Activated naive CD4-positive, alpha-beta T cell treated with anti-CD3 and anti-CD28 coated beads for 36 hours (primary cell): ENCODE measurements around the gene QRFP. TPM values are rescaled to one million over a fixed set of nuclear protein-coding genes. Genes with fewer than 3 reads are reported as not detected.

Experiments used
- CTCF ChIA-PET: fragments of 350-600 bp; sonication (Branson Sonifier 250); formaldehyde crosslinking; loops from one replicate; lab custom pipeline; 2021; ENCODE audit warnings: antibody characterized with exemption; lab: Charles Lee
- DNase-seq: peaks from one replicate; pipeline ENCODE4 v3.0.0-alpha.2; 2020
- H3K27ac Mint-ChIP-seq: one replicate; pipeline ENCODE4 v1.8.0; 2021; ENCODE audit warnings: mild to moderate bottlenecking, mixed read lengths
- H3K27me3 Mint-ChIP-seq: one replicate; pipeline ENCODE4 v1.8.0; 2021; ENCODE audit warnings: low read depth, mixed read lengths
- H3K36me3 Mint-ChIP-seq: one replicate; pipeline ENCODE4 v1.8.0; 2021; ENCODE audit warnings: low read depth, mixed read lengths
- H3K4me1 Mint-ChIP-seq: one replicate; pipeline ENCODE4 v1.8.0; 2021; ENCODE audit warnings: low read depth, mixed read lengths
- H3K4me3 Mint-ChIP-seq: one replicate; pipeline ENCODE4 v1.8.0; 2021; ENCODE audit warnings: mild to moderate bottlenecking, moderate library complexity, mixed read lengths
- H3K9me3 Mint-ChIP-seq: one replicate; pipeline ENCODE4 v1.8.0; 2021; ENCODE audit warnings: mixed read lengths
- intact Hi-C: fragments of 100-400 bp; cut with micrococcal nuclease; formaldehyde crosslinking; loops from one replicate; pipeline ENCODE4 v1.15.1; 2023
- total RNA-seq, 2 experiments: library from RNA; stranded (reverse); gene quantifications; one replicate each; pipeline ENCODE4 v1.2.3, GENCODE V29; 2021

QRFP gene
- total RNA-seq, 2 experiments from 2014 or later = not detected

DNA sequence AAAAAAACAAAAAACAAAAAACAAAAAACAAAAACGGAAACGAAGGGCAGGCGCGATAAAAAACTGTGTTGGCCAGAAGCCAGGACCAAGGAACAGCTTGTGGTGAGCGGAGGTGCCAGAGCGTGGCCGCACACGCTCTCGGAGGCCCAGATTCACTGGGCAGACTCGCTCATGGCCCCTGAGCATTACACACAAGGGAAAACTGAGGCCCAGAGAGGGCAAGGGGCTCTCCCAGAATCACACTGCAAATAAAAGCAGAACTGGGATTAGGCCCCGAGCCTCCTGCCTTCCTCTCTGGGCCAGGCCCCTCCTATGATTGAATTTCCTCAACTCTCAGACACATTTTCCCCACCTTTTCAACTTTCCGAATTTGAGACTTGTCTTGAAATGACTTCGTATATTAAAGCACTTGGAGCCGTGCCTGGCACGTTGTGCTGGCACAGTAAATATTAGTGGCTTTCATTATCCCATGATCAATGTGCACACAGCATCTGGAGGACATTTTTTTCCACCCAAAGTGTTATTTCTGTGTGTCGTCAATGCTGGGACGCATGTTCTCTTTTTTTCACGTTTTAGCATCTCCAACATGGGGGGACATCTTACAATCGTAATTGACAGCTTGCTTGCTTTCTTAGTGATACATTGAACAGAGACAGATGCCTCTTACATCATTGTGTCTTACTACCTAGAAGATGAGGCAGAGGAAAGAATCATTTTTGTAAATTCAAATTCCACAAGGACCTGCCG lies 35.1 kb upstream of the QRFP start:
- no peaks in the 10 kb centered on the region for H3K4me1 Mint-ChIP-seq
- H3K9me3 Mint-ChIP-seq = no peaks in the 10 kb centered on the region
- no peaks in the 10 kb centered on the region for H3K36me3 Mint-ChIP-seq
- H3K27ac Mint-ChIP-seq = no peak overlapping the region
- intact Hi-C loops = no loop called here
- H3K27me3 Mint-ChIP-seq = peaks cover 33% of the 10 kb centered on the region
- DNase-seq = no peak
- no peak overlapping the region for H3K4me3 Mint-ChIP-seq
- CTCF ChIA-PET = no interaction called here

DNA sequence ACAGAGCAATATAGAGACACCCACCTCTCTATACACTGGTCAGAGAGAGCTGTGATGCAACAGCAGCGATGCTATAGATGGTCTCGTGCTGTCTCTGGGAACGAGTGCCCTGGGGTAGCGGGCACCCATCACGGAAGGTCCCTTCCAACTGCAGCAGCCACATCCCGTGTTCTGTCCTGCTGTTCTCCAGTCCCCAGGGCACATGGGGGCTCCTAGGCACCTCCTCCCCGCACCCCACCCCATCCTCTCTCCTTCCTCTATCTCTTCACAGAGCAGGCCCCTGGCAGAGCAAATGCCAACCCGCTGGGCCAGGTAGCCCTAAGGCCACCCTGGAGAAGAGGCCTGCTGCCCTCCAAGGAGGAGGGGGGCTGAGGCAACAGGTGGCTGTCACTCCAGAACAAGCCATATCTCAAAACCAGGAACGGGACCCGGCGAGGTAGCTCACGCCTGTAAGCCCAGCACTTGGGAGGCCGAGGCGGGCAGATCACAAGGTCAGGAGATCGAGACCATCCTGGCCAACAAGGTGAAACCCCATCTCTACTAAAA lies 34.3 kb upstream of the QRFP start:
- no peak for DNase-seq
- no peaks in the 10 kb centered on the region for H3K4me1 Mint-ChIP-seq
- peaks cover 27% of the 10 kb centered on the region for H3K27me3 Mint-ChIP-seq
- H3K27ac Mint-ChIP-seq = no peak overlapping the region
- CTCF ChIA-PET = no interaction called here
- no peak overlapping the region for H3K4me3 Mint-ChIP-seq
- no peaks in the 10 kb centered on the region for H3K36me3 Mint-ChIP-seq
- H3K9me3 Mint-ChIP-seq = no peaks in the 10 kb centered on the region
- intact Hi-C loops = no loop called here

DNA sequence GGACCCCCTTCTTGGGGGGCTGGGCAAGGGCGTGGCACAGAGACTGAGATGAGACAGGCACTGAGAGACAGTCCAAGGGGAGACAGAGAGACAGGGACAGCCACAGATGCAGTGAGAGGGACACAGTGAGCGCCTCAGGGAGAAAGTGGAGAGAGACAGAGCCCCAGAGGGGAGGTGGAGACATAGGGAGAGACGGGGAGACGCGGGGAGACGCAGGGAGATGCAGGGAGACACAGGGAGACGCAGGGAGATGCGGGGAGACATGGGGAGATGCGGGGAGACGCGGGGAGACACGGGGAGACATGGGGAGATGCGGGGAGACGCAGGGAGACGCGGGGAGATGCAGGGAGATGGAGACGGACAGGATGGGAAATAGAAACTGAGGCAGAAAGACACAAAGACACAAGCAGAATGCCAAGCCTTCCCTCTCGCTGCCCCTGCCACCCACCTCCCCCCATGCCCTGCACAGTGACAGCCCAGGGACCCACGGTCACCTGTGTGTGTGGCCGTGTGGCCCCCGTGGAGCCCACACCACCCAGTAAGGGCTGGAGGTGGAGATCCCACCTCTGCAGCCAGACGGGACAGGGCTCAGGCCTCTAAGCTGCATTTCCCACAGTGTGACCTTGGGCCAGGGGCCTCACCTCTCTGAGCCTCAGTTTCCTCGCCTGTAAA lies 33.7 kb upstream of the QRFP start:
- CTCF ChIA-PET = no interaction called here
- peaks cover 26% of the 10 kb centered on the region for H3K27me3 Mint-ChIP-seq
- H3K4me3 Mint-ChIP-seq = no peak overlapping the region
- H3K9me3 Mint-ChIP-seq = no peaks in the 10 kb centered on the region
- H3K27ac Mint-ChIP-seq = no peak overlapping the region
- H3K4me1 Mint-ChIP-seq = no peaks in the 10 kb centered on the region
- intact Hi-C loops = no loop called here
- H3K36me3 Mint-ChIP-seq = no peaks in the 10 kb centered on the region
- DNase-seq = no peak

DNA sequence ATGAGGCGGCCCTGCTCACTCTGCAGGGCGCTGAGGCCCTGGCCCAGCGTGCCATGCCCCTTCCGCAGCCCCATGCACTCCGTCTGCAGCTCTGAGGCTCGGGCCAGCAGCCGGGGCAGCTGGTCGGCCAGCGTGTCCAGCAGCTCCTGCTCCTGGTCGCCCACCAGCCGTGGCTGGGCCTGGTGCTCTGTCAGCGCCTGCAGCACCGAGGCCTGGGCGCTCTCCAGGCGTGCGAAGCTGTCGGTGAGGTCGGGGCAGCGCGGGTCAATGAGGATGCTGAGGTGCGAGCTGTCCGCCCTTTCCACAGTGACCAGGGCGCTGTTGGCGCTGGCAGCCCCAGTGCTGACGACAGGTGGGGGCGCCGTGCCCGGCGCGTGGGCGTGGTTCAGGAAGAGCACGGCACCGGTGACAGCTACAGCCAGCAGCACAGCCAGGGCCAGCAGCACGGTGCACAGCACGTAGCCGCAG lies 33.0 kb upstream of the QRFP start:
- CTCF ChIA-PET = no interaction called here
- intact Hi-C loops = no loop called here
- no peaks in the 10 kb centered on the region for H3K9me3 Mint-ChIP-seq

DNA sequence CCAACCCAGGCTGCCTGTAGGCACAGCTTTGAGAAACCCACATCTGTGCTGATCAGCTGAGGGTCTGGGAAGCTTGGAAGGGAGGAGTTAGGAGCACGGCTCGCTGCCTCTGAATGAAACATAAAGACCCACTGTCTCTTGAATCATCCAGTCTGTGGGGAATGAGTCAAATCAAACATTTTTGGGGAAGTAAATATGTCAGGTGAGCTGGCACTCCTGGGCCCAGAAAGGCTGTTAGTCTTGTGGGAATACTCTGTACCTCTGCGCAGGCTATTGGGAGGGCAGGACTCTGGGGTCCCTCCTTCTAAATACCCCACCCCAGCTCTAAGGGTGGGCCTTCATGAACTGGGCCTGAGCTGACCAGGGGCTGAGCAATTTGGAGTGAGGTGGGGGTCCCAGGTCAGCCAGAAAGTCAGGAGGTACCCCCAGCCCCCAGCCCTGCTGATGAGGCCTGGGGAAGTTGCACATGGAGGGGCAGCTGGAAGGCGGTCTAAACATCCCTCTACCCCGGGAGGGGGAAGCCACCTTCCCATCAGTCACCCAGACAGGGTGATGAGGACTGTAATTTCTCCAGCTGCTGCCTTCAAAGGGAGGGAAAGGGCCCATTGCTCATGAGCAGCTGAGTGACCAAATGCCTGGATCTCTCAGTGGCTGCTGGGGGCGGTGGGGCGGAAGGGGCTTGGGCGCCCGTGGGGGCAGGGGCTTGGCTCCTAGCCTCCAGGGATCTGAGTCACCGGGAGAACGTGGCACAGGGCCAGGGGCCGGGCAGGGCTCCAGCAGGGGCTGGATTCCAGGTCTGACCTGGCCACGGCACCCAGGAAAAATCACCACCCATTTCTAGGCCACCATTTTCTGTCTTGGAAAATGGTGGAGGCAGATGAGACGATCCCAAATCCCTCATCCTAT lies 31.6 kb upstream of the QRFP start:
- DNase-seq = no peak
- no peak overlapping the region for H3K4me3 Mint-ChIP-seq
- peaks cover 17% of the 10 kb centered on the region for H3K27me3 Mint-ChIP-seq
- intact Hi-C loops = no loop called here
- no peaks in the 10 kb centered on the region for H3K36me3 Mint-ChIP-seq
- CTCF ChIA-PET = interaction anchor here (0.7 kb wide), 1 partner anchor 14 kb away, joined by 3 read pairs; no protein-coding TSS in a partner anchor
- H3K27ac Mint-ChIP-seq = no peak overlapping the region
- H3K9me3 Mint-ChIP-seq = no peaks in the 10 kb centered on the region
- no peaks in the 10 kb centered on the region for H3K4me1 Mint-ChIP-seq

More for the DNA sequence above, 33.0 kb upstream of the QRFP start:
- Mint-ChIP-seq H3K4me1 (no peaks in the 10 kb centered on the region), H3K27ac (no peak overlapping the region), H3K4me3 (no peak overlapping the region), H3K36me3 (no peaks in the 10 kb centered on the region), H3K27me3 (peaks cover 19% of the 10 kb centered on the region)
- no peak for DNase-seq

DNA sequence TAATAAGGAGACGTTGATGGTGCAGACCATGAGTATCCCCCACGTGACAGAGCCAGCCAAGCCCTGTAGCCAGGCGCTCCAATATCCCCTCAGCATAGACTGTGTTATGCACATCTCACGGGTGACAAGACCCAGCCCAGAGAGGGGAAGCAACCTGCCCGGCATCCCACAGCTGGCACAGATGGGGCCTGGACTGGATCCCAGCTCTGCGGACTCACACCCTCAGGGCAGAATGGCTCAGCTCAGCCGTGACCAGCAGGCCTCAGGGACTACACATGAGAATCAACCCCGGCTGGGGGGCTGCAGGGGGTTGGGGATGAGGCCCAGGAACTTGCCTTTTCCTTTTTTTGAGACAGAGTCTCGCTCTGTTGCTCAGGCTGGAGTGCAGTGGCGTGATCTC lies 30.7 kb upstream of the QRFP start:
- CTCF ChIA-PET = interaction anchor here (0.6 kb wide), 1 partner anchor 1362 kb away, joined by 3 read pairs; no protein-coding TSS in a partner anchor
- Mint-ChIP-seq H3K36me3 (no peaks in the 10 kb centered on the region), H3K4me1 (no peaks in the 10 kb centered on the region), H3K27me3 (peaks cover 15% of the 10 kb centered on the region), H3K4me3 (no peak overlapping the region), H3K9me3 (no peaks in the 10 kb centered on the region), H3K27ac (no peak overlapping the region)
- intact Hi-C loops = no loop called here
- no peak for DNase-seq

DNA sequence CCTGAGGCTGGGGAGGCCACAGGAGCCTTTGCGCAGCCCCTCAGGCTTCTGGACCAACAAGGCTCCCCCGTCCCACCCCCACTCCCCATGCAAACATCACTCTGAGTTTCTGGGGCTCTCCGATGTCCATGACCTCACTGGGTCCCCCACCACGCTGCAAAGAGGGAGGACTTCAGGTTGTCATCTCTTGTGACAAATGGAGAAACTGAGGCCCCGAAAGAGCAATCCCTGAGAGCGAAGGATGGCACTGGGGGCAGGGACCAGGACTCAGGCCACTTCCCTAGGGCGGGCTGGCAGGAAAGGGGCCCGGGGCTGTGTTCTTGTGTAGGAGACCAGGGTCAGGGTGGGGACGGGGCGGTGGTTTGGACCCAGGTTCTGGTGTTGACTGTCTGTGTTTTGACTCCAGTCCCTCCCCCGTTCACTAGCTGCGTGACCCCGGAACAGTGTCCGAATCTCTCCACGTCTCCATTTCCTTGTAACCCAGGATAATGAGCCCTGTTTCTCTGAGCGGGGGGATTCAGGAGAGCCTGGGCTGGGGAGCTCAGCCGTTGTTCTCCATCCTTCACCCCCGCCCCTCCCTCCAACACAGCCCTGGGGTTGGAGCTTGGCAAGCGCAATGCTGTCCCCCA lies 28.6 kb upstream of the QRFP start:
- intact Hi-C loops = no loop called here
- Mint-ChIP-seq H3K27ac (no peak overlapping the region), H3K4me3 (no peak overlapping the region), H3K36me3 (no peaks in the 10 kb centered on the region), H3K27me3 (peaks cover 7% of the 10 kb centered on the region), H3K9me3 (no peaks in the 10 kb centered on the region), H3K4me1 (no peaks in the 10 kb centered on the region)
- no peak for DNase-seq
- CTCF ChIA-PET = no interaction called here

DNA sequence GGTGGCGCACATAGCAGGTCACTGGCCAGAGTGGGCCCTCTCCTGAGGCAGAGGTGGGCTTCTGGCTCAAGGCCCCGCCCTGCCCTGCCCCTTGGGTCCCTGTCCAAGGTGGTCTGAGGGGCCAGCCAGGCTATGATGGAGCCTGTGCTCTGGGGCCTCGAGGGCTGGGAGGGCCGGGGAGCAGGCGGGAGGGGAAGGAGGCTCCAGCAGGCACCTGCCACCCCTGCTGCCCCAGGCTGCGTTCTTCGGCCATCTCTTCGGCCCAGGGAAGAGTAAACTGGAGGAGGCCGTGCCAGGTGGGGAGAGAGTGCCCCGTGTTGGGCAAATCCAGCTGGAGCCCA lies 27.8 kb upstream of the QRFP start:
- intact Hi-C loops = no loop called here
- Mint-ChIP-seq H3K27me3 (peaks cover 6% of the 10 kb centered on the region), H3K27ac (no peak overlapping the region), H3K4me1 (no peaks in the 10 kb centered on the region), H3K36me3 (no peaks in the 10 kb centered on the region), H3K9me3 (no peaks in the 10 kb centered on the region), H3K4me3 (no peak overlapping the region)
- CTCF ChIA-PET = no interaction called here
- DNase-seq = no peak

DNA sequence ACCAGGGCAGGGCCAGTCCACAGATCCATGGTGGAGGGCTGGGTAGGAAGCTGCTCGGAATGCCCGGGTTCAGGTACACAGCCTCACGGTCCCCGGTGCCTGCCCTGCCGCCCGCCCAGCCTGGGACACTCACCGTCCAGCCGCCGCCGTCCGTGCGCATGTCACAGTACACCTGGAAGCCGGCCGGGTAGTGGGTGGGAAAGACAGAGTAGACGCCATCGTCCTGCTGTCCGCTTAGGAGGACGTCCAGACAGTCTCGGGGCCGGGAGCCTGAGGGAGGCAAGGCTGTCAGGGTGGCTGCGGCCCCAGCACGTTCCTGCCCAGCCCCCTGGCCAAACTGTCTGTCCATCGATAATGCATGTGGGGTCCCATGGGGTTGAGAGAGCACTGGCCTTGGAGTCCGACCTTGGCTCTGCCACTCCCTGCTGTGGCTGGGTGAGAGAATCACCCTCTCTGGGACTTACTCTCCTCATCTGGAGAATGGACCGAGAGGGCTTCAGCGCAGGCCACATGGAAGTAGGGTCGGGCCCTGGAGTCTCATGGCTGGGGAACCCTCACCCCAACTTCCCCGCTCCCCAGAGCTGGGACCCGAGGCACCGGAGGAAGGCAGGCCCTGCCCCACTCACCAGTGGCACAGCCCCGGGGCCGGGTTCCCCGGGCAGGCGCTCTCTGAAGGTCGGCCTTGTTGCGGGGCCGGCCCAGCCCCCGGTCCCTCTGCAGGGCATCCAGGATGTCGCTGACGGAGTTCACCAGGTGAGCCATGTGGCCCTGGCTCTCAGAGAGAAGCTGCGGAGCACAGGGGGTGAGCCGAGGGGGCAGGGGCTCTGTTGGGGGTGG lies 27.2 kb upstream of the QRFP start:
- H3K27ac Mint-ChIP-seq = no peak overlapping the region
- intact Hi-C loops = no loop called here
- H3K4me1 Mint-ChIP-seq = no peaks in the 10 kb centered on the region
- no peak for DNase-seq
- CTCF ChIA-PET = no interaction called here
- H3K4me3 Mint-ChIP-seq = no peak overlapping the region
- H3K9me3 Mint-ChIP-seq = no peaks in the 10 kb centered on the region
- H3K36me3 Mint-ChIP-seq = no peaks in the 10 kb centered on the region
- peaks cover 6% of the 10 kb centered on the region for H3K27me3 Mint-ChIP-seq

DNA sequence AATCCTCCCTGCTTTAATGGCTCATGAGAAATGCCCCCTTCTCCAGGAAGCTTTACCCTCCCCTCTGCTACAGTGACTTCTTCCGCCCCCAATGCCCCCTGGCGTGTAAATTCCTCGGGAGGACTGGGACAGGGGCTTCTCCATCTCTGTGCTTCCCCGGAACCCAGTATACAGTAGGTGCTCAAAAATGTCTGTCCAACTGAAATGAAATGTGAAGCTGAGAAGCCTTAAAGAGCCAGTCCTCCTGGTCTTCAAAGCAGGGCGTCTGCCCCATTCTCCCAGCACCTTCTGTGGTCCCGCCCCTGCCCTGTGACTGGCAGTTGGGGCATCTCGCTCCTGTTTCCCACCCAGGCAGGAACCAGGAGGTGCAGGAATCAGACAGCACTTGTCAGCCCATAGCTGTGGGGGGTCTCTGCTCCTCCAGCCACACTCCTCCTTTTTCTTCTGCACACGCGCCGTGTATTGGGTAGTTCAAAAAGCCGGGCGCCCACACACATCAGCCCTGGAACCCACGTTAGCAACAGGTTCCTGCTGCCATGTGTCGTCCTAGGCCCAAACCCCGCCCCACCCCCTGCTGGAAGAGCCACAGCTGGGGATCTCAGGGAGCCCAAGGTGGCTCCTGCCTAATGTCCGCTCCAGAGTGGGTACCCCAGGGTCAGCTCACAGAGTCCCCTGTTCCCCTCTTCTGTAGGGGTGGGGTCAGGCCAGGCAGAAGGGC lies 26.4 kb upstream of the QRFP start:
- Mint-ChIP-seq H3K4me1 (no peaks in the 10 kb centered on the region), H3K36me3 (no peaks in the 10 kb centered on the region), H3K4me3 (no peak overlapping the region), H3K27ac (no peak overlapping the region), H3K27me3 (peaks cover 6% of the 10 kb centered on the region), H3K9me3 (no peaks in the 10 kb centered on the region)
- intact Hi-C loops = no loop called here
- no peak for DNase-seq
- CTCF ChIA-PET = no interaction called here
